SIG-M5 treated with dmso at 0.1 percent for 504 hours (cell line): ENCODE results near the gene DBNDD2.

ENCODE experiments used
- DNase-seq: peaks from one replicate; lab custom pipeline; 2025; ENCODE audit not compliant: unreplicated experiment; lab: John Stamatoyannopoulos, UW

DBNDD2 gene

DNA sequence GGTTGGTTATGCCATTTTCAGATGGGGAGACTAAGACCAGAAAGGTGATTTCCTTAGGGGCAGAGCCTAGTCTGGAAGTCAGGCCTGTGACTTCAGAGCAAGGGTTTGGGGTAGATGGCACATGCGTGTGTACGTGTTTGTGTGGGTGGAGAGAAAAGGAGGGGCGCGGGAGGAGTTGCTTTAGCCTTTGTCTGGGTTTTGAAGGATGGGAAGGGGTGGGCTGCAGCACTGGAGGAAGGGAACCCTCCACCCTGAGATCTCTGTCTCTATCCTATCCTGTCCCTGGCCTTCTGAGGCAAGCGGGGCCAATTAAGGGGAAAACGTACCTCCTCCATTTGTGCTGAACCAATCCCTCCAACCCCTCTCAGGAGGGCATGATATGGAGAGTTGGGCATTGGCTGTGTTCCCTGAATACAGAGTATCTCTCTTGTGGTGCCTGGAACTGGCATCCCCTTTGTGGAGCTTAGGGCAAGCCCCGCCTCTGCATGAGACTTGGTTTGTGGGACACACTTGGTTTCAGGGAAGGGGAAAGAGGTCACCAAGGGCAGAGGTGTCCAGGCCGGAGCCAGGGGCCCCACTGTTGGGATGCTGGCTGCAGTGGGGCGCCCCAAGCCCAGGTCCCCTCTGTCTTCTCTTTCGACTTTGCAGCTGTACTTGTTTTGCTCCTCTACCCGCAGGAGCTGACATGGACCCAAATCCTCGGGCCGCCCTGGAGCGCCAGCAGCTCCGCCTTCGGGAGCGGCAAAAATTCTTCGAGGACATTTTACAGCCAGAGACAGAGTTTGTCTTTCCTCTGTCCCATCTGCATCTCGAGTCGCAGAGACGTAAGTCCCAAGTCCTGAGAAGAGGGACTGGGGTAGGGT is at the start of gene DBNDD2:
DBNDD2 (plus strand) TSS at position 507 of the 863 bp plus-strand sequence; CDS start at position 686, 179 bp downstream.
- DNase-seq, result no peak

GRCh38 chr20:45359069-45359405 is 49.1 kb upstream of the DBNDD2 start:
- DNase-seq, result no peak

GRCh38 chr20:45359406-45360148 is 48.5 kb upstream of the DBNDD2 start:
- DNase-seq, result no peak

DNA sequence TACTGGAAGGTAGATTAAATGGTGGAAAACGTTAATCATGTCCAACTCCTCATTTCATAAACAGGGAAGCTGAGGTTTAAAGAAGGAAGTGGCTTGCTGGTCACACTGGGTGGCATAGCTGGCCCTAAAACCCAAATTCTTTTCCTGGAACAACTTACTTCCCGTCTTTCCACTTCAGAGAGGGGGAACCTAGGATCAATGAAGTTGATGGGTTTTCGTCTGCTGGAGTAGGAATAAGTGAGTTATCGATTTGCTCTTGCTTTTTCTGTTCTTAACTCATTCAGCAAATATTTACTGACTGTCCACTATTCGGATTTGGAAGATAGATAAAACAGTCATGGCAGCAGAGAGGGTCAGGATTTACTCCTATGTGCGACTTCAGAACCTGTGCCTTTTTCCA is 46.3 kb upstream of the DBNDD2 start:
- DNase-seq, result peak; percentile 22

- DNase-seq, result peak; percentile 99
These were observed 45.1 kb upstream of the DBNDD2 start, which contains the start of gene SYS1 for GRCh38 chr20:45362804-45363610. TSS of gene SYS1 (plus strand) at chr20:45363156. CDS start at chr20:45363532, 376 bp downstream.

DNA sequence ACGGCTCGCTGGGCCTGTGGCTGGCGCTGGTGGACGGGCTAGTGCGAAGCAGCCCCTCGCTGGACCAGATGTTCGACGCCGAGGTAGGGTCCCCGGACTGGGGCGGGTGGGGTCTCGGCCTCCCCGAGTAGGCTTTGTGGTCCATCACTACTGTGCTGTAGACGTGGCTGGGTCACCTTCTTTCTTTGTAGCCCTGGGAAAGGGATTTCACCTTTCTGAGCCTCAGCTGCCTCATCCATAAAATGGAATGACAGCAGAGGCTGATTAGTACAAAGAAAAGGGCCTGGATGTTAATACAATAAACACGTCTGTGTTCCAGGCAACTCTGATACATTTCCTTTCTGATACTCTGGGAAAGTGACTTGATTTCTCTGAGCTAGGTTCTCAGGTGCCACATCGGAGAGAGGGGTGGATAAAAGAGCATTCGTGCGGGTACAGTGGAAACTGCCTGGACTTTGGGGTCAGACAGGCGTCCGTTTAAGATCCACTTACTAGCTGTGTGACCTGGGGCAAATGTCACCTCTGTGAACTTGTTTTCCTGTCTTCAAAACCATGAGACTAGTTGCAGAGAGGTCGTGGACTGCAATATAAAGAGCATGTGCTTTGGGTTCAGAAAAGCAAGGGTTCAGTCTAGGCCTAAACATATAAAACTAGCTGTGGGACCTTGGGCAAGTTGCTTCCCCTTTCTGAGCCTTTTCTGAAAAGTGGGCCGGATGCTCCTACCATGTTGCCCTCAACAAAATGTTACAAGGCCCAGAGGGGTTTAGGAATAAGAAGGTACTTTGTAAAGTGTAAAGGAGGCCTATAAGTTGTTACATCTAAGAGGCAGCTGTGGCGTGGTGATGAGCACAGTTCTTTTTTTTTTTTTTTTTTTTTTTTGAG is 44.2 kb upstream of the DBNDD2 start:
- DNase-seq, result peak; percentile 62

DNA sequence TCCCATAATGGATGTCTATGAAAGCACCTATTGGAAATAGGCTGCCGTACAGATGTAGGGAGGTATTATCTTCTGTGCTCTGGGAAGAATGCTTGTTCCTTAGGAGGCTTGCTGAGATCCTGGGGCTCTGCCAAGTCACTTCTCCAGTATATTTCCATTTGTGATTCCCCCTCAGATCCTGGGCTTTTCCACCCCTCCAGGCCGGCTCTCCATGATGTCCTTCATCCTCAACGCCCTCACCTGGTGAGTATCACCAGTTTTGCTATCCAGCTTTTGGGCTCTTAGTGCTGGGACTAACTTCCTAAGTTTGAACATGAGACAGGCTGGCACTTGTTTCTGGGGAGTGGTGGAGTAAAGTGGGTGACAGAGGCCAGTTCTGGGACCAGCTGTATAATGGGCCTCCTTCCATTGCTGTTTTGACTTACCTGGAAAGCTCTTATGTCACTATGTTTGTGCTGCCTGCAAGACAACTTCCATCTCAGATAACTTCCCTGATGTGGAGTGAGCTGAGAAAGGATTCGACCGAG is 42.6 kb upstream of the DBNDD2 start:
- no peak for DNase-seq

GRCh38 chr20:45366192-45366591 is 41.9 kb upstream of the DBNDD2 start:
- no peak for DNase-seq

- no peak for DNase-seq
These were observed 41.5 kb upstream of the DBNDD2 start for GRCh38 chr20:45366631-45367030.

GRCh38 chr20:45367126-45367525 is 41.0 kb upstream of the DBNDD2 start:
- DNase-seq, result no peak

DNA sequence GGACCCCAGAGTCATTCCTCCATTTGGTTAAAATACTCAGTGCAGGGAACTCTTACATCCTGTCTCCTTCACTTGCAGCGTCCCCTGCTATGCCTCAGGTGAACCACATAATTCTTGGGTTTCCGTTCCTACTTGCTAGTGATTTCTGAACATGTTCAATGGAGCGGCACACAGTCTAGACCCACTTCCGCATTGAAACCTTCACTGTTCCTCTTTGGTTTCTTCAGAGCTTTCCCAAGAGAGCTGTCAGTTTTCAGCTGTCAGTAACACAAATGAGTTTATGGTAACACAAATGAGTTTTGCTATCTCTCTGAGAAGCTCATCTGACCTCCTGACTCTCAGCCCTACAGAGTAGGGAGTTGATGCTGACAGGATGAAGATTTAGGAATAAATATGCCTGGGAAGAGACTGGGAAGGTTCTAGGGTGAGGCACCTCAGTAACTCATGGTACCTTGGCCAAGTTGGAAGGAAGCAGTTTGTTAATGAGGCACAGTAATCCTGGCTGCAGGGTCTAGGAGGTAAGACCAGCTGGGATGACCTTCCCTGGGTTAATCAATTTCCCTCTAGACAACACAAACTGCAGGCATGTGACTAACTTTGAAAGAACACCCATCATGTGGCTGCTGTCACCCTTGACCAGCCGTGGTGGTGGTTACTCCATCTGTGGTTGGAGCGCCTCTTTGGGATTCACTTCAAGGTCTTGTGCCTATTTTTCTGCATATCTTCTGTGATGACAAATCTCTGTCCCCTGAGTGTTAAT is 39.7 kb upstream of the DBNDD2 start:
- peak; percentile 92 for DNase-seq

DNA sequence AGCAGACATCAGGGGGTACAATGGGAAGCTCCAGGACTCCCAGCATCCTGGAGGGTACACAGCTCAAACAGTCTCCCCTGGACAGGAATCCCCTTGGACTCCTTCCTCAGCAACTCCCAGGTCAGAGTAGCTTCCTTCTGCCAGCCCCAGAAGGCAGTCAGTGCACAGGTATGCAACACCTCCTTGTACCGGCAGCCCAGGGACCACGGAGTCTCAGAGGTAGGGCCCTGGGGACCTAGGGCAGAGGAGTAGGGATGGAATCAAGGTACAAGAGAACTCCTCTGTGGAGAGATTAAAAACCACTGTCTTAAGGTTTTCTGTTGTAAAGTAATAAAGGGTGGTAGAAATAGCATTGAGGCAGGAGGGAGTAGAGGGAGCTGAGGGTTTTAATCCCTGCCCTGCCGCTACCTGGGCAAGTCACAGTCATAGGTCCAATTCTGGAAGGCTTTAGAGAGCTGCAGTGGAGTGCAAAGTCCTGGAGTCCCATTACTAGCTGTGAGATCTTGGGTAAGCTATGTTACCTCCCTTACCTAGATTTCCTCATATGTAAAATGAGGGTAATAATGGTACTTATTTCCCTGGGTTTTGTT is 37.4 kb upstream of the DBNDD2 start:
- no peak for DNase-seq

DNA sequence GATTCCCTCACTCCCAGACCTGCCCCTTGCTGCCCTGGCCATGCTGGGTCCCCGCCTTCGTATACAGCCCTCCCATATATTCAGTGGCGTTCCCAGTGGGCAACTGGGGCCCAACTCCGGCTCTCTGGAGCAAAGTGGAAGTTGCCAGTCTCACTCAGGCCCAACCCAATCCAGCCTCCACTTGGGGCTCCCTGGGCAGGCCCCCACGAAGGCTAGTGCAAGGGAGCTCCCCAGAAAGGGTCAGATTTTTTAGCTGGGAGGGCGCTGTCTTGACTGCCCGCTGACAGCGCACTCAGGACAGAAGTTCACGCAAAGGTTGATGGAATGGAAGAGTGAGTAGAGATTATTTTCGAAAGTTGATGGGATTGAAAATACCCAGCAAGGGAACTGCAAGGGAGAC is 35.8 kb upstream of the DBNDD2 start:
- DNase-seq, result no peak

- no peak for DNase-seq
These were observed 35.3 kb upstream of the DBNDD2 start for GRCh38 chr20:45372646-45373352.

GRCh38 chr20:45373353-45374100 is 34.6 kb upstream of the DBNDD2 start:
- peak; percentile 71 for DNase-seq

DNA sequence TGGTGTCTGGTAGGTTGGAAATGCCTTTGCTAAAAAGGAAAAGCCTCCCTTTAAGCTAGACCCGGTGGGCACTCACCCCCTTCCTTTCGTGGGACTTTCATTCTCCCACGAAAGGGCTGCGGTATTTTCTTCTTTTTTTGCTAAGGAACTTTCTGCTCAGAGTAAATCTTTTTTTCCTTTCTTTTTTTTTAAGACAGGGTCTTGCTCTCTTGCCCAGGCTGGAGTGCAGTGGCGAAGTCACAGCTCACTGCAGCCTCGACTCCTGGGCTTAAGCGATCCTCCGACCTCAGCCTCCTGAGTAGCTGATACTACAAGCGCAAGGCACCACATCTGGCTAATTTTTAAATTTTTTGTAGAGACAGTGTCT is 34.0 kb upstream of the DBNDD2 start:
- DNase-seq, result no peak

- DNase-seq, result no peak
These were observed 33.1 kb upstream of the DBNDD2 start for GRCh38 chr20:45374966-45375365.

DNA sequence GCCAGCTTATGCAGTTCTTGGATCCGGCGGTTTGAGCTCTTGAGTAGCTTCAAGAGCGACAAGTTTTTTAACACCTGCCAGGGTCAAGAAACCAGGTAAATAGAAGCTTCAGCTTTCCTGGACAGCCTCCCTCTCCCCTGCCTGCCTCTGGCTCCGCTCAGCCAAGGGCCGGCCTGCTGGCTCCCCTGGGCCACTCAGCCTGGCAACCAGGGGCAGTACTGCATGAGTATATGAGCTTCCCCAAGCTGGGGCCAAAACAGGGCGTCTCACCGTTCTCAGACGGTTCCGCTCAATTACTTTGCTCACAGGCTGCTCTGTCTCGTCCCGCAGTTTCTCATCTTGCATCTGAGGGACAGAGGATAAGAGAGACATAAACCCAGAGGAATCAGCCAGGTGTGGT is 30.8 kb upstream of the DBNDD2 start:
- DNase-seq, result no peak
